ENCODE measurements around the gene NXPH1.

NXPH1 gene

GRCh38 chr7:8515640-8516185 is 82.3 kb downstream of the NXPH1 start:
- Mint-ChIP-seq H3K4me1 (no peaks in the 10 kb centered on the region), H3K27ac (no peak overlapping the region), H3K36me3 (ENCODE audit: low read depth) (no peaks in the 10 kb centered on the region), H3K4me3 (no peak overlapping the region), H3K9me3 (no peaks in the 10 kb centered on the region), H3K27me3 (ENCODE audit: low read depth, poor library complexity) (peaks cover 4% of the 10 kb centered on the region)
- no peak for DNase-seq
- no peak for TF ChIP-seq CTCF (IDR thresholded peaks at IDR 0.05)

GRCh38 chr7:8516976-8517375 is 83.6 kb downstream of the NXPH1 start:
- Mint-ChIP-seq H3K36me3 (ENCODE audit: low read depth) (no peaks in the 10 kb centered on the region), H3K27me3 (ENCODE audit: low read depth, poor library complexity) (peaks cover 8% of the 10 kb centered on the region), H3K9me3 (no peaks in the 10 kb centered on the region), H3K27ac (no peak overlapping the region), H3K4me3 (no peak overlapping the region), H3K4me1 (no peaks in the 10 kb centered on the region)
- no peak for DNase-seq
- no peak for TF ChIP-seq CTCF (IDR thresholded peaks at IDR 0.05)

- no peak overlapping the region for H3K4me3 Mint-ChIP-seq
- no peaks in the 10 kb centered on the region for H3K36me3 Mint-ChIP-seq (ENCODE audit: low read depth)
- H3K4me1 Mint-ChIP-seq = no peaks in the 10 kb centered on the region
- peaks cover 8% of the 10 kb centered on the region for H3K27me3 Mint-ChIP-seq (ENCODE audit: low read depth, poor library complexity)
- DNase-seq = no peak
- no peak overlapping the region for H3K27ac Mint-ChIP-seq
- H3K9me3 Mint-ChIP-seq = peaks cover 20% of the 10 kb centered on the region
- TF ChIP-seq CTCF (IDR thresholded peaks at IDR 0.05) = no peak
These were observed 94.9 kb downstream of the NXPH1 start for GRCh38 chr7:8528311-8528710.

GRCh38 chr7:8531991-8532515 is 98.6 kb downstream of the NXPH1 start:
- Mint-ChIP-seq H3K27me3 (ENCODE audit: low read depth, poor library complexity) (peaks cover 11% of the 10 kb centered on the region), H3K36me3 (ENCODE audit: low read depth) (no peaks in the 10 kb centered on the region), H3K4me3 (no peak overlapping the region), H3K4me1 (no peaks in the 10 kb centered on the region), H3K9me3 (no peaks in the 10 kb centered on the region), H3K27ac (no peak overlapping the region)
- no peak for TF ChIP-seq CTCF (IDR thresholded peaks at IDR 0.05)
- DNase-seq = no peak

- DNase-seq = no peak
- no peak overlapping the region for H3K27ac Mint-ChIP-seq
These were observed 103.0 kb downstream of the NXPH1 start for GRCh38 chr7:8536431-8536830.

More at GRCh38 chr7:8536431-8536830, 103.0 kb downstream of the NXPH1 start:
- Mint-ChIP-seq H3K36me3 (ENCODE audit: low read depth) (no peaks in the 10 kb centered on the region), H3K27me3 (ENCODE audit: low read depth, poor library complexity) (peaks cover 3% of the 10 kb centered on the region), H3K9me3 (no peaks in the 10 kb centered on the region), H3K4me1 (no peaks in the 10 kb centered on the region), H3K4me3 (no peak overlapping the region)
- no peak for TF ChIP-seq CTCF (IDR thresholded peaks at IDR 0.05)

Measured in nephron progenitor cell (in vitro differentiated cells).